Measurements from ENCODE around the gene KCTD15. TPM values are rescaled to one million over a fixed set of nuclear protein-coding genes. Genes with fewer than 3 reads are reported as not detected.

The KCTD15 gene
- total and polyA plus RNA-seq, 4 donors, result 13.8 to 42.7 (median 30.5) TPM

DNA sequence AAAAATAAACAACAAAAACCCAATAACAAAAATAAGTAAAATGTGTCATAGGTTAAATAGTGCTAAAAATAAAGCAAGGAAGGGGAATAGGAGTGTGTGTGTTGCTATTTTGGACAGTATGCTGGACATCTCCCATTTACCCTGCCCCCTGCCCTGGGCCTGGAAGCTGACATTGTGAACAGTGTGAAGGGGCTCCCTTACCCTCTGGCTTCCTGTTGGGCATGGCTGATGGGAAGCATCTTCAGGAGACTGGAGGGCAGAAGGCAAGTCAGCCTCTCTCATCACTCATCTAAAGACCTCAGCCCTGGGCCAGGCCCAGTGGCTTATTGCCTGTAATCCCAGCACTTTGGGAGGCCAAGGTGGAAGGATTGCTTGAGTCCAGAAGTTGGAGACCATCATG lies 26.7 kb downstream of the KCTD15 start:
- no peak for ATAC-seq (ENCODE audit: insufficient read depth, low FRiP score)
- TF ChIP-seq, protein P1, sequence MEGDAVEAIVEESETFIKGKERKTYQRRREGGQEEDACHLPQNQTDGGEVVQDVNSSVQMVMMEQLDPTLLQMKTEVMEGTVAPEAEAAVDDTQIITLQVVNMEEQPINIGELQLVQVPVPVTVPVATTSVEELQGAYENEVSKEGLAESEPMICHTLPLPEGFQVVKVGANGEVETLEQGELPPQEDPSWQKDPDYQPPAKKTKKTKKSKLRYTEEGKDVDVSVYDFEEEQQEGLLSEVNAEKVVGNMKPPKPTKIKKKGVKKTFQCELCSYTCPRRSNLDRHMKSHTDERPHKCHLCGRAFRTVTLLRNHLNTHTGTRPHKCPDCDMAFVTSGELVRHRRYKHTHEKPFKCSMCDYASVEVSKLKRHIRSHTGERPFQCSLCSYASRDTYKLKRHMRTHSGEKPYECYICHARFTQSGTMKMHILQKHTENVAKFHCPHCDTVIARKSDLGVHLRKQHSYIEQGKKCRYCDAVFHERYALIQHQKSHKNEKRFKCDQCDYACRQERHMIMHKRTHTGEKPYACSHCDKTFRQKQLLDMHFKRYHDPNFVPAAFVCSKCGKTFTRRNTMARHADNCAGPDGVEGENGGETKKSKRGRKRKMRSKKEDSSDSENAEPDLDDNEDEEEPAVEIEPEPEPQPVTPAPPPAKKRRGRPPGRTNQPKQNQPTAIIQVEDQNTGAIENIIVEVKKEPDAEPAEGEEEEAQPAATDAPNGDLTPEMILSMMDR (IDR thresholded peaks at IDR 0.05; ENCODE audit: control extremely low read depth, extremely low read depth), result no peak
- H3K36me3 ChIP-seq (ENCODE audit: control insufficient read depth in 4 of 4, insufficient read depth in 4 of 4, low read length in 4 of 4), result no peaks in the 10 kb centered on the region

DNA sequence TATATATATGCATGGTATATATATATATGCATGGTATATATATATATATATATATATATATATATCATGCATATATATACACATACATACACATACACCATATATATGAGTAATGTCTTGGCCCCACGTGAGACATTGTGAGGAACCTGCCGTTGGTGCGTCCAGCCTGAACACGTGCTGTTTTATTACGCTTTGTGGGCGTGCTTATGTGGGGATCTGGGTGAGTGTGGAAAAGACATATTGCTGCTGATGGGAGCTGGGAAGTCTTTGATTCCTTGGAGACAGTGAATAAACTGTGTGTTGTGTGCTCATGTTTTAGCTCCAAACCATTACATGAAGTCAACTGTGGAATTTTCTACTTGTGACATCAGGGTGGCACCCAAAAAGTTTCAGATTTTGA lies 28.9 kb downstream of the KCTD15 start:
- DNase-seq (no peak), ATAC-seq (ENCODE audit: insufficient read depth, low FRiP score) (no peak)
- H3K4me1 ChIP-seq (ENCODE audit: control insufficient read depth in 5 of 5, insufficient read depth in 5 of 5, low read length in 5 of 5), result peaks cover 0 to 7% (median 0%) of the 10 kb centered on the region in 5 donors
- TF ChIP-seq, protein P1 (IDR thresholded peaks at IDR 0.05; ENCODE audit: control extremely low read depth, extremely low read depth), result no peak
- no peaks in the 10 kb centered on the region for H3K36me3 ChIP-seq (ENCODE audit: control insufficient read depth in 4 of 4, insufficient read depth in 4 of 4, low read length in 4 of 4)
- WGBS, 2 donors, result 90% methylated on average over 6 of the region's 6 CpGs
- H3K9me3 ChIP-seq (ENCODE audit: control insufficient read depth in 4 of 4, insufficient read depth in 3 of 4, low read length in 3 of 4), result no peaks in the 10 kb centered on the region
- H3K9ac ChIP-seq (ENCODE audit: insufficient read depth in 1 of 2, low read length in 2 of 2), result no peak overlapping the region
- H3K27me3 ChIP-seq (ENCODE audit: control insufficient read depth in 3 of 3, insufficient read depth in 3 of 3, low read length in 2 of 3), result no peaks in the 10 kb centered on the region
- no peak overlapping the region for H3K27ac ChIP-seq (ENCODE audit: low read depth in 1 of 2, low read length in 1 of 2)
- H3K4me3 ChIP-seq, result no peak overlapping the region

More for the DNA sequence above, 26.7 kb downstream of the KCTD15 start:
- H3K9me3 ChIP-seq (ENCODE audit: control insufficient read depth in 4 of 4, insufficient read depth in 3 of 4, low read length in 3 of 4), result no peaks in the 10 kb centered on the region
- peaks cover 0 to 18% (median 0%) of the 10 kb centered on the region in 5 donors for H3K4me1 ChIP-seq (ENCODE audit: control insufficient read depth in 5 of 5, insufficient read depth in 5 of 5, low read length in 5 of 5)
- no peak for DNase-seq
- H3K27ac ChIP-seq (ENCODE audit: low read depth in 1 of 2, low read length in 1 of 2), result no peak overlapping the region
- no peaks in the 10 kb centered on the region for H3K27me3 ChIP-seq (ENCODE audit: control insufficient read depth in 3 of 3, insufficient read depth in 3 of 3, low read length in 2 of 3)
- no peak overlapping the region for H3K9ac ChIP-seq (ENCODE audit: insufficient read depth in 1 of 2, low read length in 2 of 2)
- no peak overlapping the region for H3K4me3 ChIP-seq

DNA sequence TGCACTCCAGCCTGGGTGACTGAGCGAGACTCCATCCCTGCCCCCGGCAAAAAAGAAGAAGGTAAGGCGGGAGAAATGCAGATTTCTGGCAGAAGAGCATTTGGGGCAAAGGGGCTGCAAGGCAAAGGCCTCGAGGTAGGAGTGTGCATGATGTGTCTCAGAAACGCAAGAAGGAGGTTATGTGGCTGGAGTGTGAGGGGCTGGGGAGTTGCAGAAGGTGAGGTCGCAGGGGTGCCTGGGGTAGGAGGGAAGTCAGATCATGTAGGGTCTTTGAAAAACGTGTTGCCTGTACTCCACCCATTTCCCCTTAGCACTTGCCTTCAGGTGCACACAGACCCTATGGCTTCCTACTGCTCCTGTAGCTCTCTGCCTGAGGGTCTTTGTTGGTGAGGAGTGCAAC lies 29.9 kb downstream of the KCTD15 start:
- 83 to 84% methylated on average over 7 of the region's 7 CpGs for WGBS, 2 donors
- H3K9me3 ChIP-seq (ENCODE audit: control insufficient read depth in 4 of 4, insufficient read depth in 3 of 4, low read length in 3 of 4), result no peaks in the 10 kb centered on the region
- H3K4me1 ChIP-seq (ENCODE audit: control insufficient read depth in 5 of 5, insufficient read depth in 5 of 5, low read length in 5 of 5), result no peaks in the 10 kb centered on the region
- ATAC-seq (ENCODE audit: insufficient read depth, low FRiP score) (no peak), DNase-seq (no peak)
- no peak overlapping the region for H3K27ac ChIP-seq (ENCODE audit: low read depth in 1 of 2, low read length in 1 of 2)
- TF ChIP-seq, protein P1 (IDR thresholded peaks at IDR 0.05; ENCODE audit: control extremely low read depth, extremely low read depth), result no peak
- no peaks in the 10 kb centered on the region for H3K36me3 ChIP-seq (ENCODE audit: control insufficient read depth in 4 of 4, insufficient read depth in 4 of 4, low read length in 4 of 4)
- H3K9ac ChIP-seq (ENCODE audit: insufficient read depth in 1 of 2, low read length in 2 of 2), result no peak overlapping the region
- H3K4me3 ChIP-seq, result no peak overlapping the region
- no peaks in the 10 kb centered on the region for H3K27me3 ChIP-seq (ENCODE audit: control insufficient read depth in 3 of 3, insufficient read depth in 3 of 3, low read length in 2 of 3)

Data from lung (tissue), 12 donors.